Fibroblast of upper back skin (primary cell): ENCODE results near the gene ZNF417.
"Not testable (repeated sequence)": the region's sequence is repeated elsewhere in the genome, so short reads cannot be mapped to it uniquely, and the experiment has no call there.

Source experiments
- DNase-seq: peaks from one replicate; pipeline ENCODE4 v3.0.0-alpha.2; 2013

Gene ZNF417

GRCh38 chr19:57887195-57887941, 29.0 kb downstream of the ZNF417 start:
- DNase-seq = no peak

GRCh38 chr19:57886046-57886445, 30.3 kb downstream of the ZNF417 start:
- DNase-seq = no peak

DNA sequence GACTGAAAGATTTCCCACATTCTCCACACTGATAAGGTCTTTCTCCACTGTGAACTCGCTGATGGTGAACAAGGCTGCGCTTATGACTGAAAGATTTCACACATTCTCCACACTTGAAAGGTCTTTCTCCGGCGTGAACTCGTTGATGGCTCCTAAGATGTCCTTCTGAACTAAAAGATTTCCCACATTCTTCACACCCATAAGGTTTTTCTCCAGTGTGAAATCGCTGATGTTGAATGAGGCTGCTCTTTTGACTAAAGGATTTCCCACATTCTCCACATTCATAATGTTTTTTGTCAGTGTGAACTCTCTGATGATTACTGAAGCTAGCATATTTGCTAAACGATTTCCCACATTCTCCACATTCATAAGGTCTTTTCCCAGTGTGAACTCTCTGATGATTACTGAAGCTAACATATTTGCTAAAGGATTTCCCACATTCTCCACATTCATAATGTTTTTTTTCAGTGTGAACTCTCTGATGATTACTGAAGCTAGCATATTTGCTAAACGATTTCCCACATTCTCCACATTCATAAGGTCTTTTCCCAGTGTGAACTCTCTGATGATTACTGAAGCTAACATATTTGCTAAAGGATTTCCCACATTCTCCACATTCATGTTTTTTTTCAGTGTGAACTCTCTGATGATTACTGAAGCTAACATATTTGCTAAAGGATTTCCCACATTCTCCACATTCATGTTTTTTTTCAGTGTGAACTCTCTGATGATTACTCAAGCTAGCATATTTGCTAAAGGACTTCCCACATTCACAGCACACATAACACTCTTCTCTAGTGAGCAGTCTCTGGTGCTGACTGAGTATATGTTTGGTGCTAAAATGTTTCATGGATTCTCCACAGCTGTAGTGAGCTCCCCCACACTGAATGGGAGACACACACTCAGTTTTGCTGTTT, 42.3 kb downstream of the ZNF417 start:
- not testable (repeated sequence) for DNase-seq

DNA sequence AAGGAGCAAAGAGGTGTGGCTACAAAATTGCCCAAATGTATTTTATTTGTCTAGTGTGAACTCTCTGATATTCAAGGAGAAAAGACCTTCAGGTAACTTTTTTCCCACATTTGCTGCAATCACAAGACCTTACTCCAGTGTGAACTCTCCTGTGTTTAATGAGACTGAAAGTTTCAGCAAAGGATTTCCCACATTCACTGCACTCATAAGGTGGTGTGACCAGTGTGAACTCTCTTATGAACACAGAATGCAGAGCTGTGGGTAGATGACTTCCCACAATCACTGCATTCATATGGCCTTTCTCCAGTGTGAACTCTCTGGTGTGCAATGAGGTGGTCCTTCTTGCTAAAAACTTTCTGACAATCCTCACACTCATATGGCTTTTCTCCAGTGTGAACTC, 43.9 kb downstream of the ZNF417 start:
- DNase-seq = no peak

DNA sequence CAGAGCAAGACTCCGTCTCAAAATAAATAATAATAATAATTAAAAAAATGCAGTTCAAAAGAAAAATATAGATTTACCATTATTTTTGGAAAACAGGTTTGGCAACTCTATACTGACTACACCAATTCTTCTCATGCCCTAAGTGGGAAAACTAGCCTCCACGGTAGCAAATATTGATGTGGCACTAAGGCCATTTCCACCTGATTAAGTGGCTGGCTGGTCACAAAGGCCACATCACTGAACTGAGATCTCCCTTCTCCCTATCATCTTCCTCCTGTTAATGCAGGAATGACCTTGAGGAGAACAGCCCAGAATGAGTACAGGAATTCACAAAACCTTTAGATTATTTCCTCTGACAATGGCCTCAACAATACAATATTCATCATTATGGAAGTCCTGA, 46.2 kb downstream of the ZNF417 start:
- DNase-seq = no peak

GRCh38 chr19:57869655-57870054, 46.7 kb downstream of the ZNF417 start:
- DNase-seq = not testable (repeated sequence)

- DNase-seq = no peak
Observed at GRCh38 chr19:57867868-57868492, 48.4 kb downstream of the ZNF417 start.
